Fibroblast of lung (primary cell): Measurements from ENCODE around the gene CPLANE2. TPM values are rescaled to one million over a fixed set of nuclear protein-coding genes. Genes with fewer than 3 reads are reported as not detected.
A peak's percentile ranks its signal among the peaks of the same experiment; 100 is the strongest.

Experiments used
- DNase-seq, 2 donors: peaks; one replicate each; pipeline versions ENCODE4 v3.0.0 to v3.0.0-alpha.2; 2010; ENCODE audit warnings: low read depth in 2 of 2
- H2AFZ ChIP-seq: 2 replicates; pipeline ENCODE4 v1.5.1; 2012; ENCODE audit warnings: low read length, control low read depth, inconsistent platforms
- H3K27ac ChIP-seq: 2 replicates; pipeline ENCODE4 v1.5.1; 2011; ENCODE audit warnings: low read length, control low read depth; ENCODE audit not compliant: insufficient read depth
- H3K27me3 ChIP-seq: 2 replicates; pipeline ENCODE4 v1.5.1; 2011; ENCODE audit warnings: mild to moderate bottlenecking, low read length; ENCODE audit not compliant: control insufficient read depth, insufficient read depth
- H3K36me3 ChIP-seq: 2 replicates; pipeline ENCODE4 v1.5.1; 2011; ENCODE audit warnings: low read length; ENCODE audit not compliant: control insufficient read depth, insufficient read depth
- H3K4me1 ChIP-seq: 2 replicates; pipeline ENCODE4 v1.5.1; 2011; ENCODE audit warnings: low read length; ENCODE audit not compliant: control insufficient read depth, insufficient read depth; ENCODE audit errors: extremely low read depth
- H3K4me2 ChIP-seq: 2 replicates; pipeline ENCODE4 v1.5.1; 2011; ENCODE audit warnings: low read length, control low read depth; ENCODE audit not compliant: insufficient read depth; ENCODE audit errors: extremely low read depth
- H3K4me3 ChIP-seq, 4 experiments: fragments of 200-600 bp in 1 of 4; sonication (generic) in 1 of 4; replicated peaks in 1 of 4; 2 replicates each; pipeline ENCODE4 v1.5.1; 2011 to 2016; ENCODE audit warnings: low read length in 4 of 4, low read depth in 3 of 4, mild to moderate bottlenecking in 3 of 4, control low read depth in 2 of 4, inconsistent platforms in 1 of 4, mixed read lengths in 1 of 4; ENCODE audit not compliant: insufficient read depth in 1 of 4; ENCODE audit errors: control extremely low read depth in 1 of 4
- H3K79me2 ChIP-seq: 2 replicates; pipeline ENCODE4 v1.5.1; 2012; ENCODE audit warnings: mild to moderate bottlenecking, low read length, inconsistent platforms; ENCODE audit not compliant: control insufficient read depth, insufficient read depth
- H3K9ac ChIP-seq: 2 replicates; pipeline ENCODE4 v1.5.1; 2011; ENCODE audit warnings: mild to moderate bottlenecking, low read length, control low read depth; ENCODE audit not compliant: insufficient read depth
- H3K9me3 ChIP-seq: 2 replicates; pipeline ENCODE4 v1.5.1; 2012; ENCODE audit warnings: low read depth, low read length; ENCODE audit not compliant: control insufficient read depth, insufficient read depth
- H4K20me1 ChIP-seq: 2 replicates; pipeline ENCODE4 v1.5.1; 2011; ENCODE audit warnings: low read length; ENCODE audit not compliant: control insufficient read depth, insufficient read depth; ENCODE audit errors: extremely low read depth
- CTCF ChIP-seq, 2 donors: IDR thresholded peaks in 1 of 2; conservative IDR thresholded peaks in 1 of 2; 1 replicate in 1 of 2; 2 replicates in 1 of 2; pipeline ENCODE4 v1.5.1; 2011 to 2012; ENCODE audit warnings: low read length in 2 of 2, control low read depth in 1 of 2, inconsistent platforms in 1 of 2, low read depth in 1 of 2, mild to moderate bottlenecking in 1 of 2
- EZH2 ChIP-seq: IDR thresholded peaks from 2 replicates; pipeline ENCODE4 v1.5.1; 2012; ENCODE audit warnings: low read length, control low read depth, mild to moderate bottlenecking; ENCODE audit errors: missing control alignments
- polyA plus RNA-seq, 2 donors: library from polyadenylated mRNA; depleted of rRNA in 1 of 2; stranded (reverse) in 1 of 2; unstranded in 1 of 2; fragments of >200 nt; gene quantifications; 2 replicates each; pipeline ENCODE4 v1.2.1, GENCODE V29; 2011 to 2012; ENCODE audit warnings: missing spikeins in 1 of 2
- total RNA-seq: library from RNA; depleted of rRNA; stranded (reverse); fragments of >200 nt; gene quantifications from 2 replicates; pipeline ENCODE4 v1.2.1, GENCODE V29; 2014

The CPLANE2 gene
- total and polyA plus RNA-seq, 2 donors (not counting 1 experiment from before 2014, with no cell fraction given), result 4.0 to 19.2 TPM

- no peaks in the 10 kb centered on the region for H3K36me3 ChIP-seq
- no peak overlapping the region for H3K4me3 ChIP-seq
- no peaks in the 10 kb centered on the region for H4K20me1 ChIP-seq
- no peak for DNase-seq
- TF ChIP-seq CTCF (conservative IDR thresholded peaks at IDR 0.05 in 1 of 2, IDR thresholded peaks at IDR 0.05 in 1 of 2; ENCODE audit: low read depth in 1 of 2, low read length in 2 of 2) (no peak), EZH2 (no peak)
- no peak overlapping the region for H3K27ac ChIP-seq
- no peak overlapping the region for H3K9ac ChIP-seq
- H3K4me2 ChIP-seq, result no peak overlapping the region
- H2AFZ ChIP-seq, result no peak overlapping the region
- H3K4me1 ChIP-seq, result peaks cover 11% of the 10 kb centered on the region
- no peaks in the 10 kb centered on the region for H3K27me3 ChIP-seq
- no peaks in the 10 kb centered on the region for H3K79me2 ChIP-seq
- H3K9me3 ChIP-seq, result no peaks in the 10 kb centered on the region
Observed at GRCh38 chr1:16244650-16245285, 7.8 kb upstream of the CPLANE2 start.

GRCh38 chr1:16243936-16244649 is 7.1 kb upstream of the CPLANE2 start:
- Histone ChIP-seq H4K20me1 (no peaks in the 10 kb centered on the region), H3K4me2 (no peak overlapping the region), H3K9ac (no peak overlapping the region), H3K4me1 (peaks cover 5% of the 10 kb centered on the region), H3K4me3 (no peak overlapping the region), H3K79me2 (no peaks in the 10 kb centered on the region), H3K27me3 (no peaks in the 10 kb centered on the region), H3K9me3 (no peaks in the 10 kb centered on the region), H3K27ac (no peak overlapping the region), H2AFZ (no peak overlapping the region), H3K36me3 (no peaks in the 10 kb centered on the region)
- TF ChIP-seq CTCF (conservative IDR thresholded peaks at IDR 0.05 in 1 of 2, IDR thresholded peaks at IDR 0.05 in 1 of 2; ENCODE audit: low read depth in 1 of 2, low read length in 2 of 2) (peak; percentile 90 to 93), EZH2 (no peak)
- peak; percentile 69 to 84 for DNase-seq

DNA sequence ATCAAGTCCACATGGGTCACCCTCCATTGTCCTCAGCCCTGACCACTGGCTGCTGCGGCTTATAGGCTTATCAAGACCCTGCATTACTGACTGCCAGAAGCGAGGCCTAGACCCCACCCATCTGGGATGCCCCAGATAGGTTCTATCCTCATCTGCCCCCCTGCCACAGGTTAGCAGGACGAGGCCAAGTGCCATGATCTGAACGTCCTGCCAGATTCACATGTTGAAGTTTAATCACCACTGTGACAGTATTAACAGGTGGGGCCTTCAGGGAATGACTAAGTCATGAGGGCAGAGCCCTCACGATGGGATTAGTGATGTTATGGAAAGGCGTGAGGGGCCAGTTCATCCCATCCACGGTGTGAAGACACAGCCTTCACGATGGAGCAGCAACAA is 6.2 kb upstream of the CPLANE2 start:
- TF ChIP-seq EZH2, result no peak
- Histone ChIP-seq H3K4me3 (no peak overlapping the region), H3K9ac (no peak overlapping the region), H3K9me3 (no peaks in the 10 kb centered on the region), H4K20me1 (no peaks in the 10 kb centered on the region), H3K27me3 (no peaks in the 10 kb centered on the region), H3K4me1 (no peaks in the 10 kb centered on the region), H3K36me3 (no peaks in the 10 kb centered on the region), H2AFZ (no peak overlapping the region), H3K27ac (no peak overlapping the region), H3K4me2 (no peak overlapping the region), H3K79me2 (no peaks in the 10 kb centered on the region)
- no peak for DNase-seq
